DMS53 (cell line): ENCODE data around the gene TENM3.

ENCODE experiments used
- DNase-seq: peaks from one replicate; lab custom pipeline; 2025; lab: John Stamatoyannopoulos, UW

The TENM3 gene

GRCh38 chr4:182400790-182401189 lies 157.6 kb downstream of the TENM3 start:
- DNase-seq, result no peak

GRCh38 chr4:182404376-182404775 lies 161.2 kb downstream of the TENM3 start:
- DNase-seq, result no peak

- no peak for DNase-seq
These were observed 161.9 kb downstream of the TENM3 start for GRCh38 chr4:182405087-182405486.

GRCh38 chr4:182409271-182409670 lies 166.1 kb downstream of the TENM3 start:
- no peak for DNase-seq

GRCh38 chr4:182411391-182411790 lies 168.2 kb downstream of the TENM3 start:
- DNase-seq, result no peak

GRCh38 chr4:182413550-182413949 lies 170.3 kb downstream of the TENM3 start:
- no peak for DNase-seq

GRCh38 chr4:182415116-182415515 lies 171.9 kb downstream of the TENM3 start:
- no peak for DNase-seq

- DNase-seq, result no peak
These were observed 172.9 kb downstream of the TENM3 start for GRCh38 chr4:182416067-182416466.

- no peak for DNase-seq
These were observed 175.0 kb downstream of the TENM3 start for GRCh38 chr4:182418054-182418734.

- DNase-seq, result no peak
These were observed 177.0 kb downstream of the TENM3 start for GRCh38 chr4:182420189-182420588.

- no peak for DNase-seq
These were observed 178.6 kb downstream of the TENM3 start for GRCh38 chr4:182421753-182422152.

- DNase-seq, result no peak
These were observed 182.1 kb downstream of the TENM3 start for GRCh38 chr4:182425302-182425701.

GRCh38 chr4:182426901-182427300 lies 183.7 kb downstream of the TENM3 start:
- no peak for DNase-seq

GRCh38 chr4:182427554-182427953 lies 184.4 kb downstream of the TENM3 start:
- no peak for DNase-seq

- DNase-seq, result no peak
These were observed 186.7 kb downstream of the TENM3 start for GRCh38 chr4:182429896-182430295.

- DNase-seq, result no peak
These were observed 189.6 kb downstream of the TENM3 start for GRCh38 chr4:182432819-182433218.

- DNase-seq, result no peak
These were observed 191.5 kb downstream of the TENM3 start for GRCh38 chr4:182434720-182435119.

- no peak for DNase-seq
These were observed 192.2 kb downstream of the TENM3 start for GRCh38 chr4:182435401-182435800.

- DNase-seq, result no peak
These were observed 199.9 kb downstream of the TENM3 start for GRCh38 chr4:182443070-182443469.

- peak; percentile 35 for DNase-seq
These were observed 204.6 kb downstream of the TENM3 start for GRCh38 chr4:182447767-182448280.

GRCh38 chr4:182448281-182449151 lies 205.3 kb downstream of the TENM3 start:
- peak; percentile 91 for DNase-seq

GRCh38 chr4:182449186-182449929 lies 206.2 kb downstream of the TENM3 start:
- peak; percentile 78 for DNase-seq
